Measurements from ENCODE around the gene CDC16. TPM values are rescaled to one million over a fixed set of nuclear protein-coding genes. Genes with fewer than 3 reads are reported as not detected.
"Not testable (repeated sequence)": the region's sequence is repeated elsewhere in the genome, so short reads cannot be mapped to it uniquely, and the experiment has no call there.

CDC16 gene
- total RNA-seq, 1 donor from 2014 or later: 71.5 TPM

DNA sequence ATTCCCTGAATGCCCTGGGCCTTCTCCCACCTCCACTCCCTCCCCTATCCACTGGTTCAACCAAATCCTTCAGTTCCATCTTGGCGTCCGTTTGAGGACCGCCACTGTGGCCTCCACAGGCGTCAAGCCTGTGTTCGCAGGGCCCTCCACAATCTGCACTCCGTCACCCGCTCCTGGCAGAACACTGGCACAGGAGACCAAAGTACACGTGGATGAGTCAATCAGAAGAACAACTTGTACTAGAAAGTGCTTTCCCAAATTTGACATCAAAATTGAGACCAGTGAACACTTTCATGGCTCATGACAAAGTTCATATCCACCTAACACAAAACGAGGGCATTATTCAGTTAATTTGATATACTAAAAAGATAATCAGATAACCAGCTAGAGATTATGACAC is 6.5 kb upstream of the CDC16 start:
- DNase-seq: no peak

DNA sequence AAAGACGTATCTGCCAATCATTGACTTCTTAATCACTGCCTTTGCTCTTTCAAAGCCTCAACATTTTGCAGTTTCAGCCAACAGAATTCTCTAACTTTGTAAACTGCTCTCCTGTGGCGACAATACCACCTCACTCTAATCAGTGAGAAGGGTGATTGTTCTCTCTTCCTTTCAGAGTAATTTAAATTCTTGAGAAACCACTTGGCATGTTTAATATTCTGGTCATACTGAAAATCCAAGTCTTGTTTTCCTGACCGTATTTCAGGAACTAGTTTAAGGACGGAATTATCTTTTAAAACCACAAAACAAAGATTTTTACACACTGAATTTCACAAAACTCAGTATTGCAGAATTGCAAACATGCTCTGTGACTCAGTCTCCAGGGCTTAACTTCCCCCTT is 5.2 kb upstream of the CDC16 start:
- no peak for DNase-seq

DNA sequence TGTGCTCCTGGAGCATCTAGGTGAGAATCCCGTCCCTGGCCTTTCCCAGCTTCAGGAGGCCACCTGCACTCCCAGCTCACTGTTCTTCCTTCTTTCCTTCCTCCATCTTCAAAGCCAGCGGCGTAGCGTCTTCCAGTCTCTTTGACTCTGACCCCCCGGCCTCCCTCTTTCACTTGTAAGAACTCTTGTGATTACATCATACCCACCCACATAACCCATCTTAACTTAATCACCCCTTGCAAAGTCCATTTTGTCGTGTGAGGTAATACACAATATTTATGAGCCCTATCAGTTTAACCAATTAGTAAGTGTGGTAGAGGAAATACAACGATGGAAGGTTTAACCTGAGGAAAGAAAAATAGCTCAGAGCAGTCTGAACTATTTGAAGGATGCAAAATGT is 4.6 kb upstream of the CDC16 start:
- no peak for DNase-seq

DNA sequence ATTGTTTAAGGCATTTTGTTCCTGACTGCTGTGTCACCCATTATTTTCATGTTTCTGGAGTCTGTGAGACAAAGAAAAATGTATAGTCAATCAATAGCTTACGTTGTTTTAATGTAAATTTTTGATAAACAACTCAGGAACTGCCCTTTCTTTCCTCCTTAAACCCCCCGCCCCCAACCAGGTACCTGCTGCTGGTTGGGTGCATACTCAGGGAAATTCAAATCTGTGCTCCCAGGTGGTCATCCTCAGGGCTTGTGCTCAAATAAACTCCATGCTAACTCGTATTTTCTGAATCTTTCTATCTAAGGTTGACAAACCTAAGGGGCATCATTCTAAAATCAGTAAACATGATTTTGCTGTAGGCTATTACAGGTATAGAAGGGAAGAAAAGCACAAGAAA is 4.1 kb upstream of the CDC16 start:
- DNase-seq: no peak

DNA sequence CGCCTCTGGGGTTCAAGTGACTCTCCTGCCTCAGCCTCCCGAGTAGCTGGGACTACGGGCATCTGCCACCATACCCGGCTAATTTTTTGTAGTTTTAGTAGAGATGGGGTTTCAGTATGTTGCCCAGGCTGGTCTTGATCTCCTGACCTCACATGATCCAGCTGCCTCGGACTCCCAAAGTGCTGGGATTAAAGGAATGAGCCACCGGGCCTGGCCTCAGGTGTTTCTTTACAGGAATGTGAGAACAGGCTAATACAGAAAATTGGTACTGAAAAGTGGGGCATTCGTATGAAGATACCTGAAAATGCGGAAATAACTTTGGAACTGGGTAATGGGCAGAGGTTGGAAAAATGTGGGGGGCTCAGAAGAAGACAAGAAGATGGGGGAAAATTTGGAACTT is 2.8 kb upstream of the CDC16 start:
- no peak for DNase-seq

DNA sequence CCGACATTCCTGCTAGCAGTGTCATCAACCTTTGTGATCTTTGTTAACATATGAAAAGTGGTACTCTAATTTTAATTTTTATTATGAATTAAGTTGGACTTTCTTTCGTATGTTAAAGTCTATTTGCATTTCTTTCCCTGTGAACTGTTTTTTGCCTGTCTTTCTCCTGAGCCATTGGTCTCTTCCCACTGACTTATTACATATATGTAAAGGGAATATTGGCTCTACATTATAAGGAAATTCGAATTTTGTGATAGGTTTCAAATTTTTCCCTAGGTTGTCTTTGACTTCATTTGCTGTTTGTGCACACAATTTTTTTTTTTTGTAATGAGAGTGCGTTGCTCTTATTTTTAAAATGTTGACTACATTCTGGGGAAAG is 442 bp upstream of the CDC16 start:
- DNase-seq: no peak

DNA sequence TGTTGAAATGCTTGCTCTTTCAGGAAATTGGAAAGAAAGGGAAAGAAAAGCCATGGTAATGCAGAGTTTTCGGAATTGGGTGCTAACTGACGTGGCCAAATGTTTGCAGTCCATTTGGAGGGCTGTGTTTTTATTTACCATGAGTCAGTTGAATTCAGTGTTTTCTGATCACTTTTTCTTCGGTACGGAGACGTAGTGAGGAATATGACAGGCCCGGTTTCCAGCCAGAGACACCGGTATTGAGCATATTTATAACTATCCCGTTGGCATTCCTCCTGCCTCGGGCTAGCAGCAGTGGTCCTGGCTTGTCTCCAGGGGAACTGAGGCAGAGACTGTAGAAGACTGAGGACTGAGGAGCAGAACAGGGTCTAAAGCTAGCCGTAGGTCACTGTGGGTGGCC is 1.0 kb downstream of the CDC16 start:
- DNase-seq: no peak

DNA sequence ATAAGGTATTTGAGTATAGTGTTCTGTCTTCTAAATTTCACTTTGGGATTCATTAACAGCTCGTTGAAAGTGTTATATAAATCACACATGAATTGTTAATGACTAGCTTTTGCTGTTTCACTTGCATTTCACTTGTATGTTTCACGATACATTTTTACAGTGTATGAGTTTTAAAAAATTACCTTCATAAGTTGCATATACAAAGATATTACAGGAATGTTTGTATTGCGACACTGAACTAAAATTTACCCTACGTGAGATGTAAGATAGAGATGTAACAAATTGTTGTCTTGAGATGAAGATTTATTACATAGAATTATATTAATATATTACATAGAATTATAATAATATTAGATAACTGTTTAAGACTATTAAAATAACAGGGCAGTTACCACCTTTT is 1.5 kb downstream of the CDC16 start:
- no peak for DNase-seq

DNA sequence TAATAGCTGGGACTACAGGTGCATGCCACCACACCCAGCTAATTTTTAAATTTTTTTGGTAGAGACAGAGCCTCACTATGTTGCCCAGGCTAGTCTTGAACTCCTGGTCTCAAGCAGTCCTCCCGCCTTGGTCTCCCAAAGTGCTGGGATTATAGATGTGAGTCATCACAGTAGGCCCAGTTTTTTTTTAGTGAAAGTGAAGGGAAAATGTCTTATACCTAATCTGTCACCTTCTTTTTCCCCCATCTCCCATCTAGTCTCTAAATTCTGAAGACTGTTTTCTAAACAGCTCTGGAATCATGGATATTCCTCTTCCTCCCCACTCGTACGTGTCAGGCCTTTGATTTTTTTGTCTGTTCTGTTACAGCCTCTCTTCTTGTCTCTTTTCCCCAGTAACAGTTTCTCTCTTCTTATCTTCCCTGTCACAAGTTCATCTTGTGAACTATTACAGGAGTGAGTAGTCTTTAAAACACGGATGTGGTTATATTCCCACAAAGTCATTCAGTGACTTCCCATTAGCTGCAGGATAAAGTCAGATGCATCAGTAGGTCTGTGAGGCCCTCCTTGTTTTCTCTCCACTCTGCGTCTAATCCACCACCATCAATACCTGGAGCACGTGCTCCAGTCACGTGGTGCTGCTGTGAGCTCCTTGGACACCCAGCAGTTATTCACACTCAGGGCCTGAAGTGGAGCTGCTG is 2.9 kb downstream of the CDC16 start:
- DNase-seq: no peak

DNA sequence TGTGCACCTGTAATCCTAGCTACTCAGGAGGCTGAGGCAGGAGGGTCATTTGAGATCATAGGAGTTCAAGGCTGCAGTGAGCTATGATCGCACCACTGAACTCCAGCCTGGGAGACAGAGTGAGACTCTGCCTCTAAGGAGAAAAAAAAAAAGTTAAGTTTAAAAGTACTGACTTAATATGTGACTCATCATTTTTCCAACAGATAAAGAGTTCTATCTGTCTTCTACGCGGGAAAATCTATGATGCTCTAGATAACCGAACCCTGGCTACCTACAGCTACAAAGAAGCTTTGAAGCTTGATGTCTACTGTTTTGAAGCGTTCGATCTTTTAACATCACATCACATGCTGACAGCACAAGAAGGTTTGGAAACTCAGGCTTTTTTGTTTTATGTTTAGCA is 7.2 kb downstream of the CDC16 start:
- no peak for DNase-seq

DNA sequence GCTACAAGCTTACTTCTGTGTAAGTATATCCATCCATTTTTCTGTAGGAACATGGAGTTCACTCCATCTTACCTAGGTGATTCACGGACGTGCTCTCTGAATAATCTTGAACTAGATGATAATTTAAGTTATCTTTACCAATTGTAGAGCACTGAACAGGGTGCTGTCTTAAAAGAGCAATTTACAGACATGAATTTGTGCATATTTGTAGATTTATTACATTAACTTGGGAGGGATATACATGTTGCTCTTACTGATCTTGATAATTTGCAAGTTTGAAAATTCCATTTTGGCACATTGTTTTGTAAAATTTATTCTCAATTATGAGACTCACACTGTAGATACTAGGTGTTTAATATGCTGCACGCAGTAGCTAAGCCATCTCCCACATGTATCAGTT is 9.3 kb downstream of the CDC16 start:
- no peak for DNase-seq

DNA sequence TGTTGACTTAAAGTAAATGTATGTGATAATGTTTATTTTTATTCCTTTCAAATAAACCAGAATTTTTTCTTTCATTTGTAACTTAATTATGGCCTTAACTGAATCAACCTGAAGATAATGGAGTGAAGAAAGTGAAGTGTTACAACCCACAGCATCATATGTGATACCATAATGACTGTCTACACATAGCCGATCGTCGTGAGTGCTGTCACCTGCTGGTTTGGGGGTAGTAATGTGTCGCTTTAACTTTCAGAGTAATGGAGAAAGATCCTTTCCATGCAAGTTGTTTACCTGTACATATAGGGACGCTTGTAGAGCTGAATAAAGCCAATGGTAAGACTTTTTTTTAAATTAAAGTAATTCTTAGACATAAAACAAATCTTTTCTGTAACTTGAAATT is 9.9 kb downstream of the CDC16 start:
- no peak for DNase-seq

DNA sequence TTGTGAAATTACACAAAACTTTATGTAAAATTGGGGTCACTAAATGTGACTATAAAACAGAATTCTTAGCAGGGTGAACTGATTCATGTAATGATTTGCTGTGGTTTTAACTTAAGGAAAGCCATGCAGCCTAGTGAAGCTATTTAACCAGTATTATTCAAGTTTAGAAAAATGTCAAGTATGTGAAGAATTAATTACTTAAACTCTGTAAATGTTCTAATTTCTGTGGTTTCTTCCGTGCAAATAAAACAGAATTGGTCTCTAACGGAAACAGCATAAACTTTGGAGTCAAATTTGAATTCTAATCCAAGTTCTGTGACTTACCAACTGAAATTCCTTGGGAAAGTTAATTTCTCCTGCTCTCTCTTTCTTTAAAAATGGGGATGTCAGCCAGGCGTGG is 13.3 kb downstream of the CDC16 start:
- DNase-seq: no peak

DNA sequence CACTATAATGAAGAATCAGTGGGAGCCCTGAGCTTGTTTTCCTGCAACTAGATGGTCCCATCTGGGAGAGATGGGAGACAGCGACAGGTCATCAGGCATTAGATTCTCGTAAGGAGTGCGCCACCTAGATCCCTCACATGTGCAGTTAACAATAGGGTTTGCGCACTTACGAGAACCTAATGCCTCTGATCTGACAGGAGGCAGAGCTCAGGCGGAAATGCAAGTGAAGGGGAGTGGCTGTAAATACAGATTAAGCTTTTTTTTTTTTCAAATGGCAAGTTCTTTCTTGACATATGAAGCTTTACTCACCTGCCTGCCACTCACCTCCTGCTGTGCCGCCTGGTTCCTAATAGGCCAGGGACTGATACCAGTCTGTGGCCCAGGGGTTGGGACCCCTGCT is 14.4 kb downstream of the CDC16 start:
- DNase-seq: no peak

DNA sequence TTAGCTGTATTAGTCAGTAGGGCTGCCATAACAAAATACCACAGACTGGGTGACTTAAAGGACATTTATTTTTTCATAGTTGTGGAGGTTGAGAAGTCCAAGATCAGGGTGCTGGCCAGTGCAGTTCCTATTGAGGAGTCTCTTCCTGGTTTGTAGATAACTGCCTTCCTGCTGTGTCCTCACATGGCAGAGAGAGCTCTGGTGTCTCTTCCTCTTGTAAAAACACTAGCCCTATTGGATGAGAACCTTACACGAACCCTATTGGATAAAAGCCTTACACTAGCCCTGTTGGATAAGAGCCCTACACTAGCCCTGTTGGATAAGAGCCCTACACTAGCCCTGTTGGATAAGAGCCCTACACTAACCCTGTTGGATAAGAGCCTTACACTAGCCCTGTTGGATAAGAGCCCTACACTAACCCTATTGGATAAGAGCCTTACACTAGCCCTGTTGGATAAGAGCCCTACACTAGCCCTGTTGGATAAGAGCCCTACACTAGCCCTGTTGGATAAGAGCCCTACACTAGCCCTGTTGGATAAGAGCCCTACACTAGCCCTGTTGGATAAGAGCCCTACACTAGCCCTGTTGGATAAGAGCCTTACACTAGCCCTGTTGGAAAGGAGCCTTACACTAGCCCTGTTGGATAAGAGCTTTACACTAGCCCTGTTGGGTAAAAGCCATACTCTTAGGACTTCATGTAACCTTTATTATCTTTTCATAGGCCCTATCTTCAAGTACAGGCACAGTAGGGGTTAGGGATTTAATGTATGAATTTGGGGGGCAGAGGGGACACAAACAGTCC is 17.1 kb downstream of the CDC16 start:
- DNase-seq: not testable (repeated sequence)

DNA sequence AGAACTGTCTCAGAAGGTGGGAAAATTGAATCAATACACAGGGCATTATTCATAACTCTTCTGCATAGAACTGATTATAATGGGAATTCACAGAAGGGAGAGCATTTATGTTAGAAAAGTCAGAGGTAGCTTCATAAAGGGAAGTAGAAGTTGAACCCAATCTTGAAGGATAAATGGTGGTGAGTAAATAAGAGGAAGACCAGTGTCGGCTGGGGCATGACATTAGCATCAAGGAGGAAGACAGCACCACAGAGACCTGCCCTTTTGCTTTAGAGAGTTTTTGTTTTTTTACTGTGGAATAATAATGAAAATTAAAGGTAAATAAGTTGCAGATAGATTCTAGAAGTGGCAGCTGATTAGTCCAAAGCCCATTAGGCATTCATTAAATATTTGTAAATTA is 21.9 kb downstream of the CDC16 start:
- no peak for DNase-seq

DNA sequence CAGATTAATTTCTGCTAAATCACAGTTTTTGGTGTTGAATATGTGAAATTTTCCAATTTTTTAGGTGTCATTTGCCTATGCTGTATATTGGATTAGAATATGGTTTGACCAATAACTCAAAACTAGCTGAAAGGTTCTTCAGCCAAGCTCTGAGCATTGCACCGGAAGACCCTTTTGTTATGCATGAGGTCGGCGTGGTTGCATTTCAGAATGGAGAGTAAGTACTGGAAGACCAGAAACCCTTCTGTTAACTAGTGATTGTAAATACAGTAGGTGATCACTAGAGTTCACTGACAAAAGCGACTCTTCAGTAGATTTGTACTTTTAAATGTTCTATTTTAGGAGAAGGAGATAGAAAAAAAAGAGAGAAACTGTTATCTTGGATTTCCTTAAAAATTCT is 22.3 kb downstream of the CDC16 start:
- DNase-seq: no peak

DNA sequence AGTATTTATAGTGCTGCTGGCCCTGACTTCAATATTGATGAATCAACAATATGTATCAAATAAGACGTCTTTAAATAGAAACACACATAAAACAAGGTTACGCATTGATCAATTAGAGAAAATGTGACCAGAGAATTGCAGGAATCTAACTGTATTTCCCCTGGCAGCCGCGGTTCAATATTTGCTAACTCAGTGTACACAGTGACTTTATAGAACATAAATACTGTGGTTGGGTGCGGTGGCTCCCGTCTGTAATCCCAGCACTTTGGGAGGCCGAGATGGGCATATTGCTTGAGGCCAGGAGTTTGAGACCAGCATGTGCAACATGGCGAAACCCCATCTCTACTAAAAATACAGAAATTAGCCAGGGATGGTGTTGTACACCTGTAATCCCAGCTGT is 23.9 kb downstream of the CDC16 start:
- DNase-seq: no peak

DNA sequence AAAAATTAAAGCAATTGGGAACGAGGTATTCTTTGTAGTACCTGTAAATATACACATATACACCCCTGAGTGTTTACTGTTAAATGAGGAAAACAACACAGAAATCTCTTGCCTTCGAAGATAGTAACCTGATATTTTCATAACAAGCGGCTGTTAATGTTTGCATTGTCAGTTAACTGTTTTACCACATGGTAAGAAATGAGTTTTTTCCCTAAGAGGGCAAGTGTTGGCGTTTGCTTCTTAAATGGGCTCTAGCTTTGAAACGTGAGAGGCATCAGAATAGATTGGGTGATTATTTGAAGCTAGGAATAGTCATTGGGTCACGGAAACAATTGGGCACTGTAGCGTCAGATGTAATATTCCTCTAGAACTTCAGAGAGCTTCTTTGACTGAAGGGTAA is 24.7 kb downstream of the CDC16 start:
- no peak for DNase-seq

DNA sequence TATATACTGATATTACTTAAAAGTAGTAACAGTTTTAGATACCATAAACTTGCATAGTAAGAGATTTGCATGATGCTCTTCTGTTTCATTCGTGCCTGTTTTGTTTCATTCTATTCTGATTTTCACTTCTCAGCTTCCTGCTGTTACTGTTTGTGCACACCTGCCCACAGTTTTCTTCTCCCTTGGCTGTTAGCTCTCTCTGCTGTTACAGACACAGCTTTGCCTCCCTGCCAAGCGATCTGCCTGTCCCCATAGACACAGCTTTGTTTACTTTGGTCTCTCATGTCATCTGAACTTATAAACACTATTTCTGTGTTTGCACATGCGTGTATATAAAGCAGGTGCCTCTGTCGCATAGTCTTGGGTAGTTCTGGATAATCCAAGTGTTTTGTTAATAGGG is 25.3 kb downstream of the CDC16 start:
- DNase-seq: no peak

DNA sequence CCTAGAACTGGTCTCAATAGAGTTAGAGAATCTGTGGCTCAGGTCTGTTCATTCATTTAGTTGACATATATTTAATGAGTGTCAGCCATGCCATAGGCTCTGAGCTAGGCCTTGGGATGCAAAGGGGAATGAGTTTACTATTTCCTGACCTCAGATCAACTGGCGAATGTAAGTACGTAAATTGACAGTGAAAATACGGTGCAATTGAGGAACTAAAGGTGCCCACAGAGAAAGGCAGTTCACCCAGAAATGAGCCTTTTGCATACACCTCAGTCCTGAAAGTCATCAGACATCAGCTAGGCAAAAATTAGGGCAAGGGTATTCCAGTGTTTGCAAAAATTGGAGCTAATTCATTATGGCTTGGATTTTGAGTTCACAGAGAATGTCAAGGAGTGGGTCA is 26.1 kb downstream of the CDC16 start:
- DNase-seq: no peak

DNA sequence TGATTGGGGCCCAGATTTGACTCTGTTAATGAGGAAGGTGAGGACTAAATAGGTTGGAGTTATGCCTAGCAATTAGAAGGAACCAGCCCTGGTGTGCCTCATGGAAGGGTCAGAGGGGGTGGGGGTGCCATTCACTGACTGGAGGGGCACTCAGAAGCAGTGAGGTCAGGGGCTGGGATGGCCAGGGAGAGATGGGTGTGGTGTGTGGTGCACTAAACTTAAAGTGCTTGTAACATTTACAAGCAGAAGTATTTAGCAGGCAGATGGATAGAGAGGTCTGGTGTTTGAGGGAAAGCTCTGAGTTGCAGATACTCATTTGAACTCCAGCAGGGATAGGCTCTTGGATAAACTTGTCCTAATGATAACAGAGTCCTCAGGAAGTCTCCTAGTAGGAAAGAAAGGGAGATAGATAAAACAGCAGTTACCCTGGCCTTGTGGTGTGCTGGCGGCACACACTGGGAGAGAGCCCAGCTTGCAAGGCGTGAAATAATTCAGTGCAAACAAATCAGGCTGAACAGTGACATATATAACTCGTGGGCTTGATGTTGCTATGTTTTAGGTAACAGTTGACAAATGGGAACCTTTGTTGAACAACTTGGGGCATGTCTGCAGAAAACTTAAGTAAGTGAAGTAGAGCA is 26.8 kb downstream of the CDC16 start:
- DNase-seq: no peak

DNA sequence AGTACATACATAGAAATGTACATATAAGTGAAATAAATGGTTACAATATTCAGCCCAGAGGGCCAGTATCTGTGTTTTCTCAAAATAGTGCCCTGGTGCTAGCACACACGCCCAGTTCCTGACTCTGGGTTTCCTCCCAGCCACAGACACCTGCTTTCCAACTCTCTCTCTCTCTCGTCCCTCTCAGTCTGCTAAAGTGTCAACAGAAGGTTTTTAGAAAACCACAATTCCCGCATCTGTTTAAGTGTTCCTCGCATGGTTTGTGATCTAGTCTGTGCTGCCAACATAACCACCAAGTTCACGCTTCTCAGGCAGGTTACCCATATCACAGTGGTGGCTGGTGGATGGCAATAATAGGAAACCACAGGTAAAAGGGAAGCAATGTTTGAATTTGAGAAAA is 28.9 kb downstream of the CDC16 start:
- no peak for DNase-seq

DNA sequence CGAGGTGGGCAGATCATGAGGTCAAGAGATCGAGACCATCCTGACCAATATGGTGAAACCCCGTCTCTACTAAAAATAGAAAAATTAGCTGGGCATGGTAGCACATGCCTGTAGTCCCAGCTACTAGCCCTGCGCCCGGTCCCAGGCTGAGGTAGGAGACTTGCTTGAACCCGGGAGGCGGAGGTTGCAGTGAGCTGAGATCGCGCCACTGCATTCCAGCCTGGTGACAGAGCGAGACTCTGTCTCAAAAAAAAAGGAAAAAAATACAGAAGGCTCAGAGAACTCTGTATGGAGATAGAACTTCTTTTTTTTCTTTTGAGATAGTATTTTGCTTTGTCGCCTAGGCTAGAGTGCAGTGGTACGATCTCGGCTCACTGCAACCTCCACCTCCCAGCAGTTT is 29.6 kb downstream of the CDC16 start:
- DNase-seq: not testable (repeated sequence)

All from tongue (tissue), 2 donors.